HG02678 (cell line): ENCODE measurements around the gene MBOAT7.
"Not testable (repeated sequence)": the region's sequence is repeated elsewhere in the genome, so short reads cannot be mapped to it uniquely, and the experiment has no call there.

Source experiments
- ATAC-seq: cut with Tn5 transposase; IDR thresholded peaks from one replicate; pipeline ENCODE4 v1.9.1; 2021; ENCODE audit warnings: mild to moderate bottlenecking, moderate library complexity; ENCODE audit not compliant: unreplicated experiment

Gene MBOAT7

DNA sequence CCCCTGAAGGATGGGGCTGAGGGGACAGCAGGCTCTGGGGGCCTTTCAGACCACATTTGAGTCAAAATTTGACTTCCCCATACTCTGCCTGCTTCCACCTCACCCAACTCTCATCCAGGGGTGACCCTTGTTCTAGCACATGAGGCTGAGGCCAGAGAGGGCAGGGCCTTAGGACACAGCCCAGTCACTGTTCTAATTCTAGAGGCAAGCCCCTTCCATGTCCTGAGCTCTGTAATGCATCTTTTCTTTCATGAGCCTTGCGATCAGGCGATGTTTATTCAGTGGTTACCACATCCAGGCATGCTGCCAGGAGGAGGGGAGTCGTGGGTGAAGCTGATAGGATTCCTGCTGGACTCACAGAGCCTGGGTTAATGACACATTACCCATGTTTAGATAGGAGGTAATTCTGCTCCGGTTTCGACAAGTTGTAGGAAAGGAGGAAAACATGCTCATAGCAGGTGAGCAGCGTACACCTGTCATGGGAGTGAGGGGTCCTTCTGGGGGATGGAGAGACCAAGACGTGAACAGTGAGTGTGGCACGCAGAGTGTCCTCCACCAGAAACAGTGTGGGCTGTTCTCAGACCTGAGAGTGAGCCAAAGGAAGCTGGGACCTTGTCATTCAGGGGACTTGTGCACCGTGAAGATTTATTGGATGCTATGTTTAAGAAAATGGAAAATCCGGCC, 20.6 kb upstream of the MBOAT7 start:
- no peak for ATAC-seq

DNA sequence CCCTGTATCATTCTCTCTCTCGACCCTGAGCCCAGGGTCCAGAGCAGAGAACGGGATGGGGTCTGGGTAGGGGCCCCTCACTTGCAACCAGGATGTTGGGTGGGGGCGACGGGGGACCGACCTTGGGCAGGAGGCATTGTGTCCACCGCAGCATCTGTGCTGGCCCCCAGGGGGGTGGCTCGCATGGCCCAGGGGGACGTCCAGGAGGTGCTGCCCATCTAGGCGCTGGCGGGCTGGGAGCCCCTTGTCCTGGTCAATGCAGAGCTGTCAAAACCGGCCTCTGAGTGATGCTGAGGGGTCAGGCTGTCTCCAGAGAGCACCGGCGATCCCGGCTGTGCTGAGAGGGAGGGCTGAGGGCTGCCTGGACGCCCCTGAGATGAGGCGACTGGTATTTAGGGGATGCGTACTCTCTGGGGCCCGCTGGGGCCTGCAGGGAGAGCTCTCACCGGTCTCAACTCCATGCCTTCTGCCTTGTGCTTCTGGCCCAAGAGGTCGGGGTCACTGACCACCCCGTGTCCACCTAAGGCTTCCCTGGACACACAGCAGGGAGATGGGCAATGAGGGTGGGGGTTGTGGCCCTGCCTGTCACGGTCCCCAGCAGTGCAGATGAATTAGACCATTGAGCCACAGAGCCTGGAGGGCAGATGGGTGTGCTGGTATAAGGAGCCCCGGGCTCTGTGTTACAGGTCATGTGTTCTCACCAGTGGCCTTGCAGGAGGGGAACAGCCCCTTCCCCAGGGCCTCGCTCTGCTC, 19.9 kb upstream of the MBOAT7 start:
- ATAC-seq: no peak

DNA sequence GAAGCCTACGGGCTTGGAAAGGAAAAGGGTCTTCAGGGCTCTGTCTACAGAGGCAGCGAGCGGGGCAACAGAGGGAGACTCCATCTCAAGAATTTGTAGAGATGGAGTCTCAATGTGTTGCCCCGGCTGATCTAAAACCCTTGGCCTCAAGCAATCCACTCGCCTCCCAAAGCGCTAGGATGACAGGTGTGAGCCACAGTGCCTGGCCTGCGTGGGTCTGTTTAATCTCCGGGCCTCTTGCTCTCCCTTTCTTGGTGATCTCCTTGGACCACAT, 19.3 kb upstream of the MBOAT7 start:
- no peak for ATAC-seq

DNA sequence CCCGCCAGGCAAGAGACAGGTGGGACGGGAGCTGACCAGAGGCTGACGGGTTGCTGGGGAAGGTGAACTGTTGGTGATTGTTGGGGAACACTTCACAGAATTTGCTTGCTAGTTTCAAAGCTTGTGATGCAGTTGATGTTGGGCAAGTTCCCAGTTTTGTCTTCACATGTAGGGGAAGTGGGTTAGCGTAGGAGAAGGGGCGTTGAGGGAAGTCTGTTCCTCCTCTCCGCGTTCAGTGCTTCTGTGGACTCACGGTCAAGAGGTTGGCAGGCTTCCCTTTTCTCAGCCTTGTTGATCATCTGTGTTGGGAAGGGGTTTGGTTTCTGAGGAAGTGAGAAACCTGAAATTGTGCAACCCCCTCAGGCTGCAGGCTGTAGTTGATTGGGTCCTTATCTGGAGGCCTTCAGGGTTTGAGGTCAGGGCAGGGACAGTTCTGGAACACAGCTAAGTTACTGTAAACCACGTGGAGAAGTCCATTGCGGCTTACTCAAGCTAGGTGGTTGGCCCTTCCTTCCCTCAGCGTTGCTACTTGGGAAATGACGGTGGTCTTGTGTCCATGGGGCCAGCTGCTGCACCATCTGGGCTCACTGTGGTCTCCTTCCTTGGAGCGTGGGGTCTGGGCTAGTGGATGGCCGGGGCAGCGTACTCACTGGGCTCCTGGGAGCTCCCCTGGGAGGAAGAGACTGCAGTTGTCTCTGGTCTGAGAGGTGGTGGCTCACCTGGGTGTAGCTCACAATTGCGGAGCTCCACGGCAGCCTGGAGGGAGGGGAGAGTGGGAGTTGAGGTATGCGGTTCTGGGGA, 18.8 kb upstream of the MBOAT7 start:
- ATAC-seq: peak; percentile 48

DNA sequence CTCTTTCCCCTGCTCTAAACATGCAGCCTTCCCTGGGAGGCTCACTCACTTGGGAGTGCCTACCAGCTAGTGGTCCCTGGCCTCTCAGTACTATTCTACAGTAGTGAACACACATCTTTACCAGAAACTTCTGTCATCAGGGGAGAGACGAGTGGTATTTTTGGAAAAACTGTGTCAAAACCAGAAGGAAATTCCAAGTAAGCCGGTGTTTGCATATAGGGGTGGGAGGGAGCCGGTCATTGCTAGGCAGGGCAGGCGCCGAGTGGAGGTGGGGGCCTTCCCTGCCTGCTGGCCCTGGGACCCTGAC, 18.2 kb upstream of the MBOAT7 start:
- ATAC-seq: no peak

DNA sequence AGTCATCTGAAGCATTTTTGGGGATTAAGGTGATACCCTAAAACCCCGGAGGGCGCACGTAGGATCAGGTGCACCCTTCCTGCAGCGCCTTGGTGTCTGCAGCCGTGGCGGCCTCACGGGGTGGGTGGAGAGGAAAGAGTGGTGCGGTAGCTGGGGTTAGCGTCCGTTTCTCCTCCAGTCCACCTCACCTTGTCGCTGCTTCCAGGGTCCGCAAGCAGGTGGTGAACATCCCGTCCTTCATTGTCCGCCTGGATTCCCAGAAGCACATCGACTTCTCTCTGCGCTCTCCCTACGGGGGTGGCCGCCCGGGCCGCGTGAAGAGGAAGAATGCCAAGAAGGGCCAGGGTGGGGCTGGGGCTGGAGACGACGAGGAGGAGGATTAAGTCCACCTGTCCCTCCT, 17.8 kb upstream of the MBOAT7 start:
- ATAC-seq: not testable (repeated sequence)

DNA sequence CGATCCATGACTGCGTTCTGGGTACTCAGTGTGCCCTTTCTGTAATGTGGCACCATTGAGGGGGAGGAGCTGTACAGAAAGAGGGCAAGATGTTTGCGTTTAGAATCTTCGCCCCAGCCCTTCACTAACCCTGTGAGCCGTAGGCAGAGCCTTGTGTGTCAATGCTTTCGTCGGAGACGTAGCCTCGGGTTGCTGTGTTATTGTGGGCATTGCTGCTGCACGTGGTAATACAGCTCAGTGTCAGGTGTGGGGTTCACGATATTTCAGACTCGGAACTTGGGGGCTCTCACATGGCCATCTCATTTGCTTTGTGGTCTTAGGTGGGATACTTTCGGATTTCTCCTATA, 17.4 kb upstream of the MBOAT7 start:
- no peak for ATAC-seq

DNA sequence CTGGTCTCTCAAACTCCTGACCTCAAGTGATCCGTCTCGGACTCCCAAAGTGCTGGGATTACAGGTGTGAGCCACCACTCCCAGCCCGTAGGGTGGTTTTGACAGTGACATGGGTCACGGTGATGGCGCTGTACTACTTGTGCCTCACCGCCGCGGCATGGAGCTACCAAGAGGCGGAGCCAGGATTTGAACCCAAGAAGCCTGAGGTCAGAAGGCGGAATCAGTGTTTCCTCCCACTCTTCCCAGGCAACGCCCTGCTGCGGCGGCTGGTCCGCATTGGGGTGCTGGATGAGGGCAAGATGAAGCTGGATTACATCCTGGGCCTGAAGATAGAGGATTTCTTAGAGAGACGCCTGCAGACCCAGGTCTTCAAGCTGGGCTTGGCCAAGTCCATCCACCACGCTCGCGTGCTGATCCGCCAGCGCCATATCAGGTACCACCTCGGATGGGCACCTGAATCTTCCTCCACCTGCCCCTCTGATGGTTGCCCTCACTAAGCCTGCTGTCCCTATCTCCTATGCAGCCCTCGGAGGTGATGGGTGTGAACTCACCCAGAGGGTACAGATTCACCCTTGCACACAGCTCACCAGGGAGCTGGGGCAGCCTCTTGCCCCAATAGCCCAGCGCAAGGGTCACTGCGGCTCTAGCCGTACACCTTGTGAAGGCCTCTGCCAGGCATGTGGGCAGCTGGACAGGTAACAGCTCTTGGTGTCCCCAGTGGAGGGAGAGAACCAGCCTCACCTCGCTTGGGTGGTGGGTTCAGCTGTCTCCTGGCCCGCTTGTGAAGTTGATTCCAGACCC, 16.9 kb upstream of the MBOAT7 start:
- no peak for ATAC-seq

DNA sequence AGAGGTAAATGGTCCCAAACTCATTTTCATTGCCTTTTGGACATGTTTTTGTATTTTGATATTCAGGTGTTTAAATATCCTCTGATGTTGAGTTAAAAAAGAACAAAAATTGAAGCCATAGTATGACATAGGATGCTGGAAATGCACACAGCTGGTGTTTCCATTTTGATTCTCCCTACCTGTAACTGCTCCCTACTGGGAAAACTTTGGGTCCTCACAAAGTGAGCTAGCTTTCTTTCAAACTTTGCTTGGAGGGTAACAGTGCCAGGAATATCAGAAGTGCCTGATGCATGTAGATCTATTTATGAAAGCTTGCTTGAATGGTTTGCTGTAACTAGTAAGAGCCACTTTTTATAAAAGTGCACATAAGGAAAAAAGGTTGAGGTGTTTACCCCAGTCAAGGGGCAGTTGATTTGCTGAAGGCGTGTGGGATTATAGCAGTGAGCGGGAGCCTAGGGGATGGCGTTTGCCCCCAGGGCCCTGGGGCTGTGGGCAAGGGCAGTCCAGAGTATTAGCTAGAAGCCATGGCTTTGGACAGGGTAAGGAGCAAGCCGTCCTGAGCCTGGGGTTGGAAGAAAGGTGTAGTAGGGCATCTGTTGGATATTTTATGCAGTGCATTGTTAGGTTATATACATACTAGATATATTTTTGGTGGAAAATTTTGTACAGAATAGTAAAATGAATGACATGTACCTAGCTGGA, 15.5 kb upstream of the MBOAT7 start:
- no peak for ATAC-seq

DNA sequence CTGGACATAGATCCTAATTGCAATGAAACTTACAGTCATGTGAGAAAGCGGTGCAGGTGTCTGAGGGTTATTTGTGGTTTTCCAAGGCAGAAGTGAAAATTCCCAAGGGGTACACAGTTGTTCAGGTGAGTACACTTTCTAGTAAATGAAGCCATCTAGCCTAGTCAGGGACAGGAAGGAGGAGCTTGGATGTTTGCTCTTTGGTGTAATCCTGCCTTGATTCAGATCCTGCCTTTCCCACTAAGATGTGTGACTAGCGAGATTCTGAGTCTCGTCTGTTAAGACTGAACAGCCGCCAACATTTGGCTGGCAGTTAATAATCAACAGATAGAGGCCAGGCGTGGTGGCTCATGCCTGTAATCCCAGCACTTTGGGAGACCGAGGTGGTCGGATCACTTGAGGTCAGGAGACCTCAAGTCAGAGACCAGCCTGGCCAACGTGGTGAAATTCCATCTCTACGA, 13.8 kb upstream of the MBOAT7 start:
- ATAC-seq: no peak

DNA sequence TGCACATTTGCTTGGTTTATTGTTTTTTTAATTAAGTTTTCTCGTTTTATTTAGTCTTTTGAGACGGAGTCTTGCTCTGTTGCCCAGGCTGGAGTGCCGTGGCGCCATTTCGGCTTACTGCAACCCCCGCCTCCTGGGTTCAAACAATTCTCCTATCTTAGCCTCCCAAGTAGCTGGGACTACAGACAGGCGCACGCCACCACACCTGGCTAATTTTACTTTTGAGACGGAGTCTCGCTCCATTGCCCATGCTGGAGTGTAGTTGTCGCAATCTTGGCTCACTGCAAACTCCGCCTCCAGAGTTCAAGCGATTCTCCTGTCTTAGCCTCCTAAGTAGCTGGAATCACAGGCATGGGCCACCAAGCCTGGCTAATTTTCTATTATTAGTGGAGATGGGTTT, 12.6 kb upstream of the MBOAT7 start:
- ATAC-seq: no peak

DNA sequence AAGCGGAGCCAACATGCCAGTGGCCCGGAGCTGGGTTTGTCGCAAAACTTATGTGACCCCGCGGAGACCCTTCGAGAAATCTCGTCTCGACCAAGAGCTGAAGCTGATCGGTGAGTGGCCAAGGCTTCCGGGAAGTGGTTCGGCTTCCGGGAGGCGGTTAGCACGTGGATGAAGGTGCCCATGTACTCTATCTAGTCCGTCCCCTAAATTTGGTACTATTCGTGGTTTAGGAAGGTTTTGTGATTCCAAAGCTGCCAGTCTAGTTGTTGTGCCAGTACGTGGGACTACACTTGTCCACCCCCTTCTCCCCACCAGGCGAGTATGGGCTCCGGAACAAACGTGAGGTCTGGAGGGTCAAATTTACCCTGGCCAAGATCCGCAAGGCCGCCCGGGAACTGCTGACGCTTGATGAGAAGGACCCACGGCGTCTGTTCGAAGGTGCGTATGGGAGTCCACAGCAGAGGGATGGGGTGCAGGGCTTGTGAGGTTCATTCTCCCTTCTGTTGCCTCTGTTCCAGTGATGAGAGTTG, 11.9 kb upstream of the MBOAT7 start:
- no peak for ATAC-seq

DNA sequence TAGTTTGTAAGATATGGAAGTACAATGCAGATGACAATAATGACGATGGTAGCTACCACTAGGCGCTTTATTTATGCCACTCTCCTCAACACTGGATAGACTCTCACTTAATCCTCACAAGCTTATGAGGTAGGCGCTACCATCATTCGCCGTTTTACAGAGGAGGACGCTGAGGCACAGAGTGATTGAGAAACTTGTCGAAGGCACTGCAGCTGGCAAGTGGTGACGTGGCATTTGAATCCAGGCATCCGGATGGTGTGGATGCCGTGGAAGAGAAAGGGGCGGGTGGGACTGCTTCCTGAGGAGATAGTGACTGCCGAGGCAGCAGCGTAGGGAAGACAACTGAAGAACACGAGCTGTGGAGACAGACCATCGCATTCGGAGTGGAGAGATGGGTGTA, 10.0 kb upstream of the MBOAT7 start:
- ATAC-seq: no peak

DNA sequence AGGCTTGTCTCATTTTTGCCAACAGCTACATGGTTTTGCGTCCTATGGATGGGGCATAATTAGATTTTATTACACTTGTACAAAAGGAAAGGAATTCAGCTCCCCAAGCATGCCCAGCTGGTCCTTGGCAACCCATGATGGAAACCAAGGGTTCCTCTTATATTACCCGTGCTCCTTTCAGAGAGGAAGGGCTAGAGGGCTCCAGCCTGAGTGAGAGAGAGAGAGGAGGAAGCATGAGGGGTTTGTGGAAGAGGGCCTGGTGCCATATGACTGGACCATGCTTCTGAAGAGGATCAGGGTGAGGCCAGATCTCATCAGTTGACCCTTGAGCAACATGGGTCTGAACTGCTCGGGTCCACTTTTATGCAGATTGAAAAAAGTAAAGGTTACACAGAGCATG, 7.7 kb upstream of the MBOAT7 start:
- no peak for ATAC-seq

DNA sequence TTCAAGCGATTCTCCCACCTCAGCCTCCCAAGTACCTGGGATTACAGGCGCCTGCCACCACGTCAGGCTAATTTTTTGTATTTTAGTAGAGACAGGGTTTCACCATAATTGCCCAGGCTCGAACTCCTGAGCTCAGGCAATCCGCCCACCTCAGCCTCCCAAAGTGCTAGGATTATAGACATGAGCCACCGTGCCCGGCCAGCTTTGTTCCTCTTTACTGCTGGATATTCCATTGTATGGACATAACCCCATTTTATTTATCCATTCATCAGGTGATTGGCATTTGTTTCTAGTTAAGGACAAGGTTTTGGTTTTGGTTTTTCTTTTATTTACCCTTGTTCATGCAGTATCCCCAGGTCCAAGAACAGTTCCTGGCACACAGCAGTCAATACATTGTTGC, 7.2 kb upstream of the MBOAT7 start:
- ATAC-seq: no peak

DNA sequence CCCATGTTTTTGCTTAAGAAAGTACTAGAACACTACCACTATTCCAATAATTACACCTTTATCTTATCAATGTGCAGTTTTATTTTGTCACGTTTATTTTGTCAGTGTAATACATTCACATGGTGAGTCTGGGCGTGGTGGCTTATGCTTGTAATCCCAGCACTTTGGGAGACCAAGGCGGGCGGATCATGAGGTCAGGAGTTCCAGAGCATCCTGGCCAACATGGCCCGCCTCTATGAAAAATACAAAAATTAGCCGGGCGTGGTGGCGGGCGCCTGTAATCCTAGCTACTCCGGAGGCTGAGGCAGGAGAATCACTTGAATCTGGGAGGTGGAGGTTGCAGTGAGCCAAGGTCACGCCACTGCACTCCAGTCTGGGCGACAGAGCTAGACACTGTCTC, 5.1 kb upstream of the MBOAT7 start:
- ATAC-seq: not testable (repeated sequence)

DNA sequence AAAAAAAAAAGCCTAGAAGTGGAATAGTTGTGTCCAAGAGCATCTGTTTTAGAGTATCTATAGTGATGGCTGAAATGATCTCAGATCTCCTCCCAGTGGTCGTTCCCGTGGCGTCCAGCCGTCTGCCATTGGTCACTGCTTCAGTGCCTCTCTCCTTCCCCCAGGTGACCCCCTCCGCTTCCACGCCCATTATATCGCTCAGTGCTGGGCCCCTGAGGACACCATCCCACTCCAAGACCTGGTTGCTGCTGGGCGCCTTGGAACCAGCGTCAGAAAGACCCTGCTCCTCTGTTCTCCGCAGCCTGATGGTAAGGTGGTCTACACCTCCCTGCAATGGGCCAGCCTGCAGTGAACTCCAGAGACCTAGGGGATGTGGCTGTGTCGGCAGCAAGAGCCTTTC, 3.6 kb upstream of the MBOAT7 start:
- no peak for ATAC-seq

DNA sequence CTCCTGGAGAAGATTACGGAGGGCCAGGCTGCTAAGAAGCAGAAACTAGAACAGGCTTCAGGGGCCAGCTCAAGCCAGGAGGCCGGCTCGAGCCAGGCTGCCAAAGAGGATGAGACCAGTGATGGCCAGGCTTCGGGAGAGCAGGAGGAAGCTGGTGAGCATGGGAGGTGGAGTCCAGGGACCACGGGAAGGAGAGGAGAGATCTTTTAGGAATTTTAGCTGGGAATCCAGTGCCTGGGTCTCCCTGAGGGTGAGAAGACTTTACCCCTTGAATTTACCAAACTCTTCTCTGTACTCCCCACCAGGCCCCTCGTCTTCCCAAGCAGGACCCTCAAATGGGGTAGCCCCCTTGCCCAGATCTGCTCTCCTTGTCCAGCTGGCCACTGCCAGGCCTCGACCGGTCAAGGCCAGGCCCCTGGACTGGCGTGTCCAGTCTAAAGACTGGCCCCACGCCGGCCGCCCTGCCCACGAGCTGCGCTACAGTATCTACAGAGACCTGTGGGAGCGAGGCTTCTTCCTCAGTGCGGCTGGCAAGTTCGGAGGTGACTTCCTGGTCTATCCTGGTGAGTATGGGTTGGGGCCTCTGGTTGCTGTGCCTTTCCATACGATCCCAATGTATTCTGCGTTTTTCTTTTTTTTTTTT, 2.6 kb upstream of the MBOAT7 start:
- no peak for ATAC-seq

DNA sequence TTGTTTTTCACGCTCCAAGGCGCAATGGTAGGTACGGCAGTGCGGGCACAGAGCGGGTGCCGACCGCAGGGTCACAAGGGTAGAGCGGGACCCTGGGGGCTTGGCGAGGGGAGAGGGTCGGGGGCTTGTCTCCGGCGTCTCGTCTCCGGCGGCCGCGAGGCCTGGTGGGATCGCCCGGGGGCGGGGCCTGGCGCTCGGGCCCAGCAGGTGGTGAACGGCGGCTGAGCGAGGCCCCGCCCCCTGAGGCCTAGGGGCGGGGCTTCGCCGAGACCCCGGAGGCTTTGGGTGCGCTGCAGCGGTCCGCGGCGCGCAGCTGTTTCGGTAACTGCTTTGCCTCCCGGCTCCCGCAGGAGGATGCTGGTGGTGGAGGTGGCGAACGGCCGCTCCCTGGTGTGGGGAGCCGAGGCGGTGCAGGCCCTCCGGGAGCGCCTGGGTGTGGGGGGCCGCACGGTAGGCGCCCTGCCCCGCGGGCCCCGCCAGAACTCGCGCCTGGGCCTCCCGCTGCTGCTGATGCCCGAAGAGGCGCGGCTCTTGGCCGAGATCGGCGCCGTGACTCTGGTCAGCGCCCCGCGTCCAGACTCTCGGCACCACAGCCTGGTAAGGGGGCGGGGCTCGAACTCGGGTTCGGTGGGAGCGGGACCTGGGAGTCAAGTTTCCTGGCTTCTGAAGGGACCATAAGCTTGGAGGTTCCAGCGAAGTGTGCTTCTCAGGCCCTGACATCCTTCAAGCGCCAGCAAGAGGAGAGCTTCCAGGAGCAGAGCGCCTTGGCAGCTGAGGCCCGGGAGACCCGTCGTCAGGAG, 1.8 kb upstream of the MBOAT7 start, which contains the start of gene TSEN34:
Gene TSEN34, plus strand, starts transcription at position 298 of the 800 bp plus-strand sequence. Its CDS starts 57 bp downstream, at position 355.
- peak; percentile 28 for ATAC-seq
